Fibroblast of skin of left biceps (primary cell): Measurements from ENCODE around the gene ACO1.

Source experiments
- DNase-seq, 2 experiments: peaks; one replicate each; pipeline ENCODE4 v3.0.0-alpha.2; 2013; ENCODE audit warnings: low read depth in 2 of 2

Gene ACO1

DNA sequence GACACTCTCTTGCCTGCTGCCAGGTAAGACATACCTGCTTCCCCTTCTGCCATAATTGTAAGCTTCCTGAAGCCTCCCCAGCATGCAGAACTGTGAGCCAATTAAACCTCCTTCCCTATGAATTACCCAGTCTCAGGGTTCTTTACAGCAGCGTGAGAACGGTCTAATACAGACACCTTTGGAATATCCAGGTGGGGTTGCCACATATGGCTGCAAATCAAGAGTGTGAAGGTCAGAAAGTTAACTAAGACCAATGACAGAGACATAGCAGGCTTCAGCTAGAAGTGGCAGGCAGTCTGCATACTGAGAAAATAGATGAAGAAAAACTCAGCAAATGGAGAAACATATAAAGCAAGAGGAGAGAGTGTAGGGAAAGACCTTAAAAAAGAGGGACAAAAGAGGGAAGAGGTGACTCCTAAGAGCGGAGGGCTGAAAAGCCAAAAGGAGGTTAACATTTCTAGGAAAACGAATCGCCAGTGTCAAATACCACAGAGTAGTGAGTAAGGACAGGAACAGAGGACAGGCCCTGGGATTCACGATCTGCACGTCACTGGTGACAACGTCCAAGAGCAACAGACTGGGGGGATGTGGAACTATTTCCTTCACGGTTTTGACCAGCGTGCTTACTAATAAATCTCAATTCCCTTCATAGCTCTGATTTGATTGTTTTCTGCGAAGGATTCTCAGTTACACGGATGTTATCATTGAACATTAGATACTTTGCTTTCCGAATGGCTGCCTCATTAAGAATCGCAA lies 1.7 kb upstream of the ACO1 start:
- no peak for DNase-seq

DNA sequence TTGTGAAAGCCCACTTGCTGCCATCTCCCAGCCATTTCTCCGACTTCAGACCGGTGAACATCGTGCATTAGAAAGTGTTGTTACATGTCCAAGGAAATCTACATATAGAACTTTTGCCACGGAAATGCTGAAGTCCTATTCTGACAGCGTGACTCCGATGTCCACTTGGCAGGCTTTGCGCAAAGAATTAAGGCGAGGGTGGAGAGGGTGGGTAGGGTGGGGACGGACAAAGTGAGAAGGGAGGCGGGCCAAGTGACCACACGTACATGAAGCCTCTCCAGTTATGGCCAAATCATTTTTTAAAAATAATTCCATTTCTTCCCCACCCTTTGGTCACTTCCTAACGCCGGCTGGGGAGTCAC lies 460 bp upstream of the ACO1 start:
- no peak for DNase-seq

DNA sequence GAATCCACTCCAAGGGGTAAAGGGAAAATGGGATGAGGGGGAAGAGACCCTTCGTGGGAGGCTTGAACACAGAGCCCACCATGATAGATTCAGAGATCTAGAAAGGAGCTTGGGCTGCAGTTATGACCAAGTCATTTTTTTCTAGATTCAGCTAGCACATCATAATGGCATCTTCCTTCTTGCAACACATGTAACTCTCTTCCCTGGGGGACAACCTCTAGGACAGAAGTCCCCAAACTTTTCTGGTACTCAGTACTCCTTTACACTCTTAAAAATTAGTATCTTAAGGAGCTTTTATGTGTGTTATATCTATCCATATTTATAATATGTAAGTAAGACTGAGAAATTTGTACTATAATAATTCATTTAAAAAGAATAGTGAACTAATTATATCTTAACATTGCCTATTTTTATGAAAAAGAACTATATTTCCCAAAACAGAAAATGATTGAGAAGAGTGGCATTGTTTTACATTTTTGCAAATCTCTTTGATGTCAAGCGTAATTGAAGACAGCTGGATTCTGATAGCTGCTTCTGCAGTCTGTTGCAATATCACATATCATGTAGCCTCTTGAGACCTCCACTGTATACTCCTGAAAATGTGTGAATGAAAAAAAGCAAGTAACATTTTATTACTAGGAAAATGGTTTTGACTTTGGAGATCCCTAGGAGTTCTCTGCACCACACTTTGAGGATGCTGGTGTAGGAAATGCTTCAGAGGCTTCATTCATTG lies 875 bp downstream of the ACO1 start:
- no peak for DNase-seq

DNA sequence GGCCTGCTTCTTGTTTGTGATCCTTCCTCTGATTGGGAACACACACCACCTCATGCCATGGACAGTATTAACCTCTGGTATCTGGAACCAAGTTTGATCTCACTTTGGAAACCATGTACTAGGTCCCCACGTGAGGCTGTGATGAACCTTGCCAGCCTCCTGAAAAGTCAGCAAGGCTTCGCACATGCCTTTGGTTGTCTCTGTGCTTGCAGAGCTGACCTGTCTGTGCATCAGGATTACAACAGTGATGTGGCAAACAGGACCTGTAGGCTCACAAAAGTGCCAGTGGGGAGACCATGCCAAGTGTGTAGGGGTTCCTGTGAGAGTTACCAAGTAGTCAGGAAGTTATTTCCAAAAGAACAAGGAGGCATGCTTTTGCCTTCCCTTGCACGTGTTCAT lies 1.4 kb downstream of the ACO1 start:
- no peak for DNase-seq

DNA sequence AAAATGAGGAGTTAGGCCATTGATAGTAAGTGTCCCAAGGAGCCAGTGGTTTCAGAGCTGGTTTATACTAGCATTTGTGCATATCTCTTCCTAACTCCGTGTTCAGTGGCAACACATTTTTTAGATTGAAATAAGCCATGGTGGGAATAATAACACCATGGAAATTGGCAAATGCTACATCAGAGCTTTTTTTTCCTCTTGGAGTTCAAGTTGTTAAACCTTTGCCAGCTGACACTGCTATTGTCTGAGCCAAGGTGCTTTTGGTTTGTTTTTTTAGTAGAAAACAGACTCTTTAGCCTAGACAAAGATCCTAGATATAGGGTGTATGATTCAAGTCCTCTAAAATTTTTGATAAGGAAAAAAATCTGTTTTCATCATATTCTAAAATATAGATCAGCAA lies 2.8 kb downstream of the ACO1 start:
- DNase-seq, result no peak

DNA sequence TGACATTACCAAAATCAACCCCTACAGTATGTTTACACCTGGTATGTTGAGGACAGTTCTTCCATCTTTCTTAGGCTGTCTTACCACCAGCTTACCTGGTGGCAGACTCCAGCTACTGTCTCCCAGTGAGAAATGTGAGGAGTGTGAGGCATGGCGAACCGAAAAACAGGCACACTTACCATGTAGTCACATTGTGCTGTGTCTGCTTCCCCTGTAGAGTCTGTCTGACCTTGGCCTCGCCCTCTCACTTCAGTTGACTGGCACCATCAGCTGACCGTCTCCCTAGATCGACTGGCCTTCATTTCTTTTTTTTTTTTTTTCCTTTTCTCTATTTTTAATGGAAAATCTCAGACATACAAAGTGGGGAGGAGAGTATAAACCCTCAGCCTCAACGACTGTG lies 4.9 kb downstream of the ACO1 start:
- DNase-seq, result no peak

DNA sequence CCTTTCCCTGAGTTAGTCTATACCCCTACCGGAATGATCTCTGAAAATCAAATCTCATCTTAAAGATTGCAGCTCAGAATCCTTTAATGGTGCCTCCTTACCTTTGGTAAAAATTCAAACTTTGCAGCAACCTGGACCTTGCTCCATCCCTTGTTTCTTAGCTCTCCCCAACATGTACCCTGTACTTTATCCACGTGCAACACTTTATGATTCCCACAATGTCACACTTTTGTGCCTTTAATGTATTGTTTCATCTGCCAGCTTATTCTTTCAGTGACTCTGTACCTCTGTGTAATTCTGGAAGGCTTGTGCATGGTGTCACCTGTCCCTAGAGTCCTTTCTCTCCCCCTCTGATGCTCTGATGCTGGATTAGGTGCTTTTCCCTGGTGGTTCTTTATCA lies 9.5 kb downstream of the ACO1 start:
- no peak for DNase-seq

DNA sequence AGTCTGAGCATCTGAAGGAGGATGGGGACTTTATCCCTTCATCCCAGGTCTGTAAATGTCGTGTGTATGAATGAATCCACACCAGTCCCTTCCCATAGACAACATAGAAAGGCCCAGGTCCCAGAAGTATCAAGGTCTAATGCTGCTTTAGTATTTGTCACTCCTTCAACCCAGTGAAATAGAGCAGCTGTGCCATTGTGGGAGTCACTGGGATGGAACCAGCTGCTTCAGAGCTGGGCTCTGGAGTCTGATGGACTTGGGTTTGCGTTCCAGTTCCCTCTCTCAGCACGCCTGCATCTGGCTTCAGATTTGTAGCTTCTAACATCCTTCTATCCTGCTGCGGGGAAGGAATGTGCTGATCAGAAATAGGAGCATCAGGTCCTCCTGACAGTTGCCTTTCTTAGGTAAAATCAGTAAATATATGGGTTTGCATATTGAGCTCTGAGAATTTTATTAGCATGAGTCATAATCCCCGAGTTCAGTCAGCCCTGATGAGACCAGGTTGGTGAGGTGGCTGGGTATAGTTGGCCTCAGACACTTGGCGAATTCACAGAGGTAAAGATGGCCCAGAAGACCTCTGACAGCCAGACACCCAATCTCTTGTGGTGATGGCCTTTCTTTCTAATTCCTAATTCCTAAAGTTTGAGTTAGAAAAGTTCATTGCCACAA lies 10.1 kb downstream of the ACO1 start:
- DNase-seq, result no peak

DNA sequence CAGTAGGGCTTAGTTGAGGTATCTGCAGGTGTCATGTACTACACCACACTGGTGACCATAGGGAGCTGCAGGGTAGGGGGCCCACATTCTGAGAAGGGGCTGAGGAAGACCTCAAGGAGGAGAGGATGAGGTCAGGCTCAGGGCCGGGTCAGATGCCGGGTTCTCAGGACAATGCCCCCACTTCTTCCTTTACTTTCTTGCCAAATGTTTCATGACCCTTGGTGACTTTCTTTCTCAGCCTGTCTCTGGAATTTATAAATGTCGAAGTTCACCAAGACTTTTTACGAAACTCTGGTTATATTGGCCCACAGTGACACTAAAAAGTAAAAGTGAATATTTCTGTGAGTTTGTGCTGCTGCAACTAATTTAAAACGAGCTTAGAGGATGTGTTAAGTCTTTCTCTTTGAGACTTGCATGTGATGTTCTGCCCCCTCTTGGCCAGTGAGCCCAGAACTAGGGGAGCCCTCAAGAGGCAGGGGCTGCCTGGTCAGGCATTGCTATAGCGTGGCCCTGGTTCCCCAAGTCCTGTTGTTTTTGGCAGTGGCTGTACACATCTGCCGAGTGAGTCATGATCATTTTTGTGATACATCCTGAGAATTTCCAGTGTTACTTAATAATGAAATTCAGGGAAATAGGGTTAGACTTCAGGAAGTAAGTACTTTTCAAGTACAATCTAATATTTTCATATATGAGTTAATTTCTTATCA lies 11.2 kb downstream of the ACO1 start:
- DNase-seq, result peak; percentile 78 to 82

DNA sequence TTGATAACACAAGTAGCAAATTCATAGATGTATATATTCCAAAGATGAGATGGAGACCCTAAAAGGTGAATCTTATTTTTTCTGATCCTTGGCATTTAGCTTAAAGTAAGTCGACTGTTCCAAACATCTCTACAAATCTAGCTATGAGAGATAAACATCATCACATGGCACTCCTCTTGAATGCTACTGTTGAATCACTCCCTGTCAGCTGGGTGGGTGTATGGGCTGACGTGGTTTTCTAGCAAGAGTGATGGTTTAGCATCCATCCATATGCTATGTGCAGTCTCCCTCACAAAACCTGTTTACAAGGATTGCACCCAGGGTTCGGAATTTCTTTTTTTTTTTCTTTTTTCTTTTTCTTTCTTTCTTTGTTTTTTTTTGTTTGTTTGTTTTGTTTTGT lies 13.8 kb downstream of the ACO1 start:
- no peak for DNase-seq

DNA sequence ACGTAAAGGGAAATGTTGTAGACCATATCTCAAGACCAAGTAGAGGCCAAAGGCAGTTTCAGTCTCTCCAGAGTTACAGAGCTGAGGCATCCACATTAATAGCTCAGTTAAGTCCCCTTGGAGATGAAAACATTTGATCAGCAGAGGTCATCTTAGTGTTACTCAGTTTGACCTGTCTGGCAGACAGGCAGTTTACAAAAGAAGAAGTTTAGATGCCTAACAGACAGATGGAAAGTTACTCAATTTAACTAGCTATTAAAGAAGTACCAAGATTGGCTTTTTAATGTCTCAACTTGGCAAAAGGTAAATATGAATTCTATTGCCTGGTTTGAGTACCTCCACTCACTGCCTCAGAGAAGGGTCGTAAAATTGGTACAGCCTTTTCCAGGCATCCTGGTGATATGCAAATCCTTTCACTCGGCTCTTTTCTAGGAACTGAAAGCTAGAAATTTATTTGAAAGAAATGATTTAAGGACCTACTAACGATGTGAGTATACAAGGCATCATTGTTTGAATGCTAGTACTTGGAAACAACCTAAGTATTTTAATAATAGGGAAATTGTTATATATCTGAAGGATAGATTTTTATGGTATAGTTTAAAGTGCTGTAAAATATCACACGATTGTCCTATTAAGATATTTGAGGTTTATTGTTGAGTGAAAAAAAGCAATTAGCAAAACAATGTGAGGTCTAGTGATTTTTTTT lies 14.8 kb downstream of the ACO1 start:
- no peak for DNase-seq

DNA sequence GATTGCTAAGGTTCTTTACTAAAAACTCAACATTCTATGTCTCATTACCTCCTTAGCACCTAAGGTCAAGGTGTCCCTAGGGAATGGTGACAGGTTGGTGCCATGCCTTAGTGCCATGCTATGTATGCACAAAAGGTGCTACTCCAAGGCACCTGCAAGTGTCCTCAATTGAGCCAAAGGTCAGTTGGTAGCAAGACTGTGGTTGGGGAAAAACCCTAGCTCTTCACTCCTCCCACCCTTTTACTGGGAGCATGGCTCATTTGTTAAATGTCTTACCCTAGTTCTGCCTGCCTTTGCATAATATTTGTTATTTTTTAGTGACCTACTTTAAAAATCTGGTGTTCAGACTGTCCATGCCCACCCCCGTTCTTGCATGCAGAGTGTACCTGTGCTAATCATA lies 17.0 kb downstream of the ACO1 start:
- no peak for DNase-seq

DNA sequence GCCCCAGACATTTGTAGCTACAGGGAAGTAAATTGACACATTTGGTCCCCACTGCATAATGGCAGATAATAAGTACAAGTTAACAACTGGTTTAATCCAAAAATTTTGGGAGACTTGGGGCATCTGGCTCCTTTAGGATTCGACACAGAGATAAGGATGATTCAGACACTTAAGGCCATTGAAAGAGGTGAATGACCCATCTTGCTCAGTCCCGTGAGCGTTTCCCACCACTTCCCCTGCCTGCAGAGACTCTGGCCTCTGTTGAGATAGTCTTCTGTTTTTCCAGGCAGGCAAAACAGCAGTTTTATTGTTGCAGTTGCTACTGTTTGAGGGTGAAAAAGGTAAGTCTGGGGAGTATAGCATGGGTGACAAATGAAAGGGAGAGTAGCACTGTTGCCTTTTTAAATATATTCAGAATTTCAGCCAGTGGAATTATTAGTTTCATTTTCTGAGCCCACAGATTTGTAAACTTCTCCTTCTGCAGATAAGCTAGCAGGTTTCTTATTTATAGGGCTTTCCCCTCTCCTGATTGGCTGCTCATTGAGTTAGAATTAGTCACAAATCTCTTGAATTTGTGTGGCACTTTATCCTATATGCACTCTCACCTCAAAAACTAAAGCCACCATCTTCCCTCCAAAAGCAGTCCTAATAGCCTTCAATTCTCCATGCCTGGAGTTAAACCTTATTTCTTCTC lies 19.3 kb downstream of the ACO1 start:
- no peak for DNase-seq

DNA sequence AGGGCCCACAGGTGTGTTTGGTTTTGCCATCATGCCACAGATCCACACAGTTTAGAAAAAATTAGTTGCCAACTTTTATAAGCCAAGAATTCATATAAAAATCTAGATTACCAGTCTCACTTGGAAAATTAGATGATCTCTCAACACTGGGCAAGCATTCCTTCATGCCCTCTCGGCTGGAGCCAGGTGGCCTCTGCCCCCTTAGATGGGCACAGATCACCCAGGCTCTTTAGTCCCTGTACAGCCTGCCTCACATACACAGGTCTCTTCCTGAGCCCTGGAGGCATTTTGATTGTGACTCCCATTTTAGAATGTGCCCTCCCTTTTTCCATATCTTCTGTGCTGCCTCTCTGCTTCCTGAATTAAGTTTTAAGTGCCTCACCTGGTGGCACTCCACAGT lies 20.0 kb downstream of the ACO1 start:
- DNase-seq, result no peak

DNA sequence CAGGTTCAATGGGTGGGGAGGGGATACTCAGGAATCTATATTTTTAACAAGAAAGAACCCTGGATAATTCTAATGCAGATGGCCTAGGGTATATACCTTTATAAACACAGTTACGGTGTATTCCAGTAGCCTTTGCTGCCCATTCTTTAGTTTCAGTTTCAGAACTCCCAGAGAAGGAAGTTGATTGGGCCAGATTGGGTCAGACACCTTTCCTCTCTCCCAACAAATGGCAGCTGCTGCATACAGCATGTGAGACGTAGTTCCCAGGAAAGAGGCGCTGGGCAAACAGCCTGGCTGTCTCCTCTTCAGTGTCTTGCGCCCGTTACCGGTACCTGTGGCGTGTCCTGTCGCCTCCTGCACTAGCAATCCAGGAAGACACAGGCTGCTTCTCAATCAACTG lies 20.4 kb downstream of the ACO1 start:
- DNase-seq, result no peak

DNA sequence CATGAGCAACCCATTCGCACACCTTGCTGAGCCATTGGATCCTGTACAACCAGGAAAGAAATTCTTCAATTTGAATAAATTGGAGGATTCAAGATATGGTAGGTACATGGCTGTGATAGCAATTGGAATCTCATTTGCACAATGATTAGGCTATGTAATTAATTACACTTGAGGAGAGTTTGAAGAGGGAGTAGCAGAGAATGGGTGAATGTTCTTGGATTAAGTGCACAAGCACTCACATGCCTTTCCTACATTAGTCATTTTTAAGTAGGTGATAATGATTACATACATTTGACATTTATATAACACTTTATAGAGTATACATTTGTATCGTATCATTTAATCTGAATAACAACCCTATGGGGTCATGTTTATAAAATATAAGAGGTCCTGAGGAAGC lies 21.1 kb downstream of the ACO1 start:
- no peak for DNase-seq

DNA sequence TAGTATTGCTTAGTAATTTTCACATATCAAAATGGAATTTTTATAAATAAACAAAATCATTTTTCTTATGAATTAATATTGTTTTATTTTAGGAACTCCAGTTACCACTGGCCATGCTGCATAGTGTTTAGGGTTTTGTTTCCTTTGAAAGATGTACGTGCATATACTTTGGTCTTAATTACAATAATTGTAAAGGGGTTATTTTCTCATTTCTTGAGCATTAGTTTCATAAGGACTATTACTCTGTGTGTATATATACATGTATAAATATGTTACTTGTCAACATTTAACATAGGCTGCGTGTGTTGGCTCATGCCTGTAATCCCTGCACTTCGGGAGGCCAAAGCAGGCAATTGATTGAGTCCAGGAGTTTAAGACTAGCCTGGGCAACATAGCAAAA lies 21.6 kb downstream of the ACO1 start:
- no peak for DNase-seq

DNA sequence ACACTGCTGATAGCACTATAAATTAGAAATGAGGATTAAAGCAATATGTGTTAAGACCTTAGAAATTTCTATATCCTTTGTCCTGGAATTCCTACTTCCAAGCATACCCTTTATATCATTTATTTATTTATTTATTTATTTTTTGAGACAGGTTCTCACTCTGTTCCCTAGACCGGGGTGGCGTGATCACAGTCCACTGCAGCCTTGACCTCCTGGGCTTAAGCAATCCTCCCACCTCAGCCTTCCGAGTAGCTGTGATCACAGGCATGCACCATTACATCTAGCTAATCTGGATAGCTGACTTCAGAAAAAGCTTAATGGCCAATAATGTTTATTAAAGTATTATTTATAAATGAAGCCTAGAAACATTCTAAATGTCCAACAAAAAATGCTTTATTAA lies 27.3 kb downstream of the ACO1 start:
- DNase-seq, result no peak

DNA sequence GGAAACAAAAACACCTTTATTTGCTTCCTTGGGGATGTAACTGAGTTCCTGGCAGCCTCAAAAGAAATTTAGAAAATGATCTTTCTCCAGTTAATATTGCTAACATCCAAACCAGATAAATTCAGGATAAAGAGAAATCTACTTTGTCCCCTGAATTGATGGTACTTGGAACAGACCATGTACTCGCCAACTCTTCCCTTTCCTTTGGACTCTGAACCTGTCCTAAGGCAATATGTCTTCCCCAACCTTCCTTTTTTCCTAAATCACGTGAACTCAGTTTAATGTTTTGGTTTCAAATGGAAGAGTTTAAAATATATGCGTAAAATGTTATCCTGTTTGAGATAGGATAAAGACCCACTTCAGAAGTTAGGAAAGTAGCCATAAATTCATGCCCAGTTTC lies 28.0 kb downstream of the ACO1 start:
- DNase-seq, result no peak

DNA sequence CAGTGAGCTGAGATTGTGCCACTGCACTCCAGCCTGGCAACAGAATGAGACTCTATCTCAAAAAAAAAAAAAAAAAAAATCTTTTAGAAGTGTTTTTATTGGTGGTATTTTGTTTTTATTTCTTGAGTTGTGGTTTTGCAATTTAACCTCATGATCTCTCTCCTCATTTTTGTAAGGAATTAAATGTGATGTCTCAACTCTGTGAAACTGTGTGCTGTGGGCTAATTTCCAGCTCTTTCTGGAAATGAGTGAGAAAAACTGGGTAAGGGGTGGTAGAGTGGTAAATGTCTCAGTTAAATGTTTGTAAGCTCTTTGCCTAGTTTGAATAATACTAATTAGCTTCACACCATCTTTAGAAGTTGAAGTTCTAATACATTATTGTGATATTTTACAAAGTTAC lies 29.0 kb downstream of the ACO1 start:
- DNase-seq, result no peak

DNA sequence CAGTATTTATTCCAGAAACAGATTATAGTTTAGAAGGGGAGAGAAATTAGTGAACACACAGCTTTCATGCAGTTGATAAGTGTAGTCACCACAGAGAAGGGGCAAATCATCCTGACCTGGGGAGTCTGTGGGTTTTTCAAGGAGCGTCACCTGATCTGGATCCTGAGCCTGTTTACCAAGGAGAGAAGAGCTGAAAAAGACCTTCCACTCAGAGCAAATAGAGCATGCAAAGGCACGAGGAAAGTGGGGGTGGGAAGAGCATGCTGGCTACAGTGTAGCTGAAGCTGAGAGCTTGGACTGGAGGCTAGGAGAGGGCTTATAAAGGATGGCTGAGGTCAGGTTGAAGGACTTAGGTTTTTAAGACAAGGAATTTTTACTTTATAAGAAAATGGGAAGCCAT lies 30.4 kb downstream of the ACO1 start:
- DNase-seq, result no peak
